Body of pancreas (tissue), 4 donors: ENCODE measurements around the gene ALDH1A1. TPM values are rescaled to one million over a fixed set of nuclear protein-coding genes. Genes with fewer than 3 reads are reported as not detected.
A peak's percentile ranks its signal among the peaks of the same experiment; 100 is the strongest.

Source experiments
- ATAC-seq: fragments of 150-250 bp; one replicate; pipeline ENCODE4 v1.9.1; 2016
- DNase-seq, 4 donors: peaks; one replicate each; pipeline ENCODE4 v3.0.0-alpha.2; 2019
- H3K27ac ChIP-seq, 4 donors: fragments of 200-600 bp; sonication (generic); 1 replicate in 3 of 4; 2 replicates in 1 of 4; pipeline versions ENCODE4 v1.5.1 to v1.6.1; 2016 to 2019; ENCODE audit warnings: mild to moderate bottlenecking in 1 of 4, mixed read lengths in 1 of 4, moderate library complexity in 1 of 4
- H3K27me3 ChIP-seq, 2 donors: fragments of 200-600 bp; sonication (generic); one replicate each; pipeline ENCODE4 v1.6.0; 2016; ENCODE audit warnings: mild to moderate bottlenecking in 1 of 2
- H3K36me3 ChIP-seq, 2 donors: fragments of 200-600 bp; sonication (generic); replicated peaks in 1 of 2; 2 replicates each; pipeline ENCODE4 v1.5.1; 2016; ENCODE audit warnings: low read depth in 2 of 2; ENCODE audit not compliant: insufficient read depth in 1 of 2
- H3K4me1 ChIP-seq: fragments of 200-600 bp; sonication (generic); one replicate; pipeline ENCODE4 v1.6.0; 2016
- H3K4me3 ChIP-seq, 2 donors: fragments of 200-600 bp; sonication (generic); 1 replicate in 1 of 2; 2 replicates in 1 of 2; pipeline ENCODE4 v1.5.1; 2016 to 2019
- H3K9me3 ChIP-seq, 3 donors: fragments of 200-600 bp; sonication (generic); 1 replicate in 2 of 3; 2 replicates in 1 of 3; pipeline ENCODE4 v1.5.1; 2016
- CTCF ChIP-seq, 7 experiments: fragments of 450-650 bp in 4 of 7; fragments of 200-600 bp in 3 of 7; sonication (generic) in 3 of 7; IDR thresholded peaks; one replicate each; pipeline ENCODE4 v1.5.1; 2016 to 2019; ENCODE audit warnings: antibody characterized with exemption in 7 of 7
- POLR2A ChIP-seq, 3 donors: fragments of 450-650 bp; IDR thresholded peaks; one replicate each; pipeline ENCODE4 v1.6.1; 2016; ENCODE audit warnings: antibody characterized with exemption in 3 of 3, mild to moderate bottlenecking in 2 of 3
- WGBS, 2 donors: methylation state at CpG; one replicate each; pipeline ENCODE4 v1.1.5; 2017; 5-methylcytosine and 5-hydroxymethylcytosine counted together
- intact Hi-C: fragments of 100-400 bp; cut with DNase I; formaldehyde crosslinking; loops from one replicate; pipeline ENCODE4 v1.15.1; 2023
- total RNA-seq, 2 donors: library from RNA; depleted of rRNA; stranded (reverse); fragments of >200 nt; gene quantifications; one replicate each; pipeline ENCODE4 v1.1.0, GENCODE V29; 2016

ALDH1A1 gene
- total RNA-seq, 2 donors from 2014 or later: 87.7 to 184 TPM

DNA sequence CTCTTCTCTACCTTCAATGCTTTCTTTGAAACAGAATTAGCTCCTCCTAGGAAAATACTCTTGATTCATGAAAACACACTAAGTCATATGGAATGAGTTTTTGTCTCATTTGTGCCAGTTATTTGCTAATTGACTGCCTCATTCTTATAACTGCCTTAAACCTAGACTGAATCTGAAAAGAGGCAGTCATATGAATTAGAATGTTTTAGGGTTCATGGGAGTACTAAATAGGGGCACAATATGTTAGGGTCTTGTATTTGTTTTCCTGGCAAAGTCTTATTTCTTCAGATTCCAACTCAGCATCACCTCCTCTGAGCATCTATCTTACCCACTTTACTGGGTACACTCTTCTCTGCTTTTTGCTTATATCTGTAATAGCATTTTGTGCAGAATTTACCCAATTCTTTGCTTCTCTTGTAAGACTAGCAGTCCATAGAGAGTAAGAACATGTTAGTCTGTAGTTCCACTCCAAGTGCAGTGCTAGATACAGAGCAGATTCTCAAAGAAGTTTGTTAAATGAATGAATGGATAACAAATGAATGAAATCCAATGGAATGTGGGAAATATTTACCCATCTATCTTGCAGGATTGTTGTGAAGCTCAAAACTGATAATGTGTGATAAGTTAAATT, 43.9 kb upstream of the ALDH1A1 start:
- H3K4me1 ChIP-seq: peaks cover 25% of the 10 kb centered on the region
- H3K36me3 ChIP-seq: no peaks in the 10 kb centered on the region
- ATAC-seq: no peak
- TF ChIP-seq CTCF (IDR thresholded peaks at IDR 0.05) (no peak), POLR2A (IDR thresholded peaks at IDR 0.05) (no peak)
- peak overlapping the region in 3 of 4 donors; percentile 64 to 79 (median 68) for H3K27ac ChIP-seq
- no peaks in the 10 kb centered on the region for H3K27me3 ChIP-seq
- no peak for DNase-seq
- H3K9me3 ChIP-seq: no peaks in the 10 kb centered on the region
- no peak overlapping the region for H3K4me3 ChIP-seq
- intact Hi-C loops: no loop called here

GRCh38 chr9:72996114-72996513, 43.3 kb upstream of the ALDH1A1 start:
- 67 to 88% methylated on average over 2 of the region's 2 CpGs for WGBS, 2 donors
- H3K27ac ChIP-seq: peak overlapping the region in 1 of 4 donors; percentile 65
- peaks cover 25% of the 10 kb centered on the region for H3K4me1 ChIP-seq
- intact Hi-C loops: no loop called here
- no peak for ATAC-seq
- no peak overlapping the region for H3K4me3 ChIP-seq
- H3K9me3 ChIP-seq: no peaks in the 10 kb centered on the region
- TF ChIP-seq CTCF (IDR thresholded peaks at IDR 0.05) (no peak), POLR2A (IDR thresholded peaks at IDR 0.05) (no peak)
- H3K36me3 ChIP-seq: no peaks in the 10 kb centered on the region
- DNase-seq: no peak
- H3K27me3 ChIP-seq: no peaks in the 10 kb centered on the region

GRCh38 chr9:72995131-72996024, 42.5 kb upstream of the ALDH1A1 start:
- peaks cover 25% of the 10 kb centered on the region for H3K4me1 ChIP-seq
- no peak for TF ChIP-seq POLR2A (IDR thresholded peaks at IDR 0.05)
- TF ChIP-seq CTCF (IDR thresholded peaks at IDR 0.05): no peak
- peak overlapping the region in 2 of 4 donors; percentile 43 to 65 for H3K27ac ChIP-seq
- intact Hi-C loops: no loop called here
- no peak overlapping the region for H3K4me3 ChIP-seq
- no peaks in the 10 kb centered on the region for H3K9me3 ChIP-seq
- 39 to 59% methylated on average over 5 of the region's 5 CpGs for WGBS, 2 donors
- H3K27me3 ChIP-seq: no peaks in the 10 kb centered on the region
- DNase-seq (no peak), ATAC-seq (peak; percentile 38)
- H3K36me3 ChIP-seq: no peaks in the 10 kb centered on the region

DNA sequence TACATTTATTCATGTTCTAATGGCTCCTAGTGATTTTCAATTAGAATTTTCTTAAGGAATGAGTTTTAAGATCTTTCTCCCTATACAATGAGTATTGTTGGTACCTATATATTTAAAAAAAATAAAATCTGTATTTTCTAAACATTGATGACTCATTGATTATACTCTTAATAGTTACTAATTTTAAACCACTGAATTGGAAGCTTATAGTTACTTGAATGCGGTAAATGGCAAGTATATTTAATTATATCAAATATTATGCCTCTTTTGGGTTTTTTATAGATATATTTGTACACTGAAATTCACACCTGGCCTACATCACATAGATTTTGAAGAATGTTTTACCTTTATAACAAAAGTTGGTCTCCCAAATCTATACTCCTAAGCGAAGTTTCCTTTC, 38.9 kb upstream of the ALDH1A1 start:
- TF ChIP-seq CTCF (IDR thresholded peaks at IDR 0.05) (no peak), POLR2A (IDR thresholded peaks at IDR 0.05) (no peak)
- H3K27me3 ChIP-seq: no peaks in the 10 kb centered on the region
- H3K4me1 ChIP-seq: peaks cover 23% of the 10 kb centered on the region
- 97 to 99% methylated on average over 2 of the region's 2 CpGs for WGBS, 2 donors
- H3K27ac ChIP-seq: no peak overlapping the region
- no peaks in the 10 kb centered on the region for H3K36me3 ChIP-seq
- ATAC-seq: no peak
- intact Hi-C loops: no loop called here
- H3K4me3 ChIP-seq: no peak overlapping the region
- H3K9me3 ChIP-seq: no peaks in the 10 kb centered on the region
- DNase-seq: no peak
